NCI-H1417 treated with DMSO at 0.1 percent for 48 hours (cell line): Measurements from ENCODE around the gene ELMO2.

ENCODE experiments used
- DNase-seq: peaks from one replicate; lab custom pipeline; 2025; lab: John Stamatoyannopoulos, UW

ELMO2 gene

DNA sequence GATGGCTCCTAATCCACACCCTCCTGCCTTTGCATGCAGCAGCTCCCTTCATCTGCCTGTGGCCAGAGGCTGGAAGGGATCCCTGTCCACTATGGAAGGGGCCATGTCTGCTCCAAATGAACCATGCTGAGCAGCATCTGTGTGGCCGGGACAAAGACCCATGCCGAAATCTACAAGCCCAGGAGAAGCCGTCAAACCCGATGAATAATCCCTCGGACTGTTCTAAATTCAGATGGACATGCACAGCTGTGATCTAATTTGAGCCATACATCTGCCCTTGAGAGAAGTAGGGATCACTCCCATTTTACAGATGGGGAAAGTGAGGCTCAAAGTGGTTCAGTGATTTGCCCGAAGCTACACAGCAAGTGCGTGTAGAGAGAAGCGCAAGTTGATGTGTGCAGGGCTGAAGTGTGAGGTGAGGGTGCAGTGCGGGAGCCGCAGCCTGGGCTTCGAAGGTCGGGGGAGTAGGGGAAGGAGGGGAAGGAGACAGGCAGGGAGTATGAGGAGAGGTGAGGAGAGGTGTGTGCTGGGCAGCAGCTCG is 75.5 kb downstream of the ELMO2 start:
- no peak for DNase-seq

DNA sequence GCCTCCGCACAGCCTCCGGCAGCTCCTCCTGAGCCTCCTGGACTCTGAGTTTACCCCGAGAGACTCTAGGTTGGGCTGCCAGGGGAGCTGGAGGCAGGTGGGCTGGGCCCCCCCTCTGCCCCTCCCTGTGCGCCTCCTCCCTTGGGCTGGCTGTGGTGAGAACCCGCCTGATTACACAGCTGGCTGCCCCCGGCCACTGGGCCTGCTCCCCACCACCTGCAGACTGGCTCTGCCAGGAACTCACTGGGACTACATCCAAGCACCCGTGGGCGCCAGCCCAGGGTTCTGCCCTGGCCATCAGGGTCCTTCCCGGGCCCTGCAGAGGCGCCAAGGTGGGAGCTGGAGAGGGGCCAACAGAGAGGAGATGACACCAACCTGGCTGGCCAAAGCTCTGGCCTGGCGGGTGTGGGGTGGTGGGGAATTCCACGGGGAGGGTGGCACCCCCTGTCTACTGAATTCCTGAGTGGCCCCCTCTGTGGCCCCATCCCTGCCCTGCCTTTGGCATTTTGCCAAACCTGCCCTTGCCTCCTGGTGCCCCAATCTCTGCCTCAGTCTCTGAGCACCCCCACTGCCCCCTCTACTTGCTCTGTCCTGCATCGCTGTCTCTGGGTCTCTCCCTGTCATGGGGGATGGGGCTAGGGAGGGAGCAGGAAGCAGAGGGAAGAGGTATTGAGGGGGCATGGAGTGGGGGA is 76.2 kb downstream of the ELMO2 start:
- no peak for DNase-seq

DNA sequence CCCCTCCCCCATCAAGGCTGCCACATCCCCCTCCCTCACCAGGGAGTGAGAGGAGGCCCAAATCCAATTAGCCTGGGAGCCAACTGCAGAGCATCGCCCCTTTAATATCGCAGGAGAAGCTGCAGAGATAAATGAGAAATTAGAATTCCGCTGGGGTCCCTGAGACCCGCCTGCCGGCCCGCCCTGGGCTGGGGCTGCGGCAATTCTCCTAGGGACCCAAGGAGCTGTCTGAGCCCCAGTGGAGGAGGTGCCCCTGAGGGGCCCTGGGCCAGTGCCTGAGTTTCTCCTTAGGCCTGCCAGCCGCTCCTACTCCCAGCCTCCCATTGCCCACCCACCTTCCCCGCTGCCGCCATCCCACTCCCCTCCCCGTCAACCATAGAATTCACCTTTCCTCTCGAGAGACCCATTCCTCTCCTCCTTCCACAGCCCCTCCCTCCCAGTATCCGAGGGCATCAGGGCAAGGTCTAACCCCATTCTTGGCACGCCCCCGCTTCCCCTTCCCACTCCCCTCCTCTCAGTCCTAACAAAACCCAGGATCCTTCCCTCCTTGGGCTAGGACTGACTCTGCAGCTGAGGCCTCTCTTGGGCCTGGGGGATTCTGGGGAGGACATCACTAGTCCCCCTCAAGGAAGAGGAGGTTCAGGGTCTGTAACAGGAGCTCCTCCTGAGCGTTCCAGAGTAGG is 78.1 kb downstream of the ELMO2 start:
- DNase-seq: no peak

DNA sequence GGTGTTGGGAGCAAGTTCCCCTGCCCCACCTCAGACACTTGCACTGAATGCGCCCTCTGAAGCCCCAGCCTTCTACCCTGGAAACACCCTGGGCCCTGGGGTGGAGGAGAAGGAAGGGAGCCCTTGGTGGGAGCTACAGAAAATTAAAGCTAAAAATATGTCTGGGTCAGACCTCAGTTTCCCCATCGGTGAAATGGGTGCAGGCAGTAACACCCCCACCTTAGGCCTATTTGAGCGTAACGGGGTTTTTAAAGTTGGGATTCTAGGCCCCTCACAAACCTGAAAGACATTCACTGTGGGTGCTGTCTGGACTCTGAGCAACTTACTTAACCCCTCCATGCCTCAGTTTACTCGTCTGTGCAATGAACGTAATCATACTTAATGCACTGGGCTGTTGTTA is 78.9 kb downstream of the ELMO2 start:
- no peak for DNase-seq

GRCh38 chr20:46325789-46326188 is 80.6 kb downstream of the ELMO2 start:
- DNase-seq: no peak

DNA sequence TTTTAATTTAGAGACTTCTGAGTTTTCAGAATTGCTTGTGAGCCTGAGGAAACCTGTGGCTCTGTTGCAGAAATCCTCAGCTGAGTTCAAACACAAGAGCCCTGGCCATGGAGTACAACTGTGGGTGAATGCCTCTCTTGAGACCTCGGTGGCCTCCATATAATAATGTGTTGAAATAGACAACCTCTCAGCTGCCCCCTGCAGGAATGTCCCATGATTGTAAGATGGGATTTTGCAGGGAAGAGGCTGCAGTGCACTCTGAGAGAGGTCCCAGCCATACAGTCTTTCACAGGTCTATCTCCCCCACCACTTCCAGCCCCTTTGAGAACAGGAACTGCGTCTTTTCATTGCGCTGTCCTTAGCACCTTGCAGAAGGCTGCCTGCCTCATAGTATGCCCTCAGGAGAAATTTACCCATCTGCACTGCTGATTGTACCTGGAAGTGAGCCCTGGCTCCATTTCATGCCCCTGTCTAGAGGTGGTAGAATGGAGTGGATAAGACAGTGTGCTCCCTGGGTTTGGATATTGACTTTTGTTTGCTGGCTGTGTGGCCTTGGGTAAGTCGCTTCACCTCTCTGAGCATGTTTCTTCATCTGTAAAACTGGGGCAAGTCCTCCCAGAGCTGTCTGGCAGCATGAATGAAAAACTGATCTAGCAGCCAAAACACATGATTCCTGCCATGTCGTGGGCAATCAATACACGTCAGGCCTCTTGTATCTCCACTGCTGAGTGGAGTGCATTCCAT is 81.3 kb downstream of the ELMO2 start:
- no peak for DNase-seq

DNA sequence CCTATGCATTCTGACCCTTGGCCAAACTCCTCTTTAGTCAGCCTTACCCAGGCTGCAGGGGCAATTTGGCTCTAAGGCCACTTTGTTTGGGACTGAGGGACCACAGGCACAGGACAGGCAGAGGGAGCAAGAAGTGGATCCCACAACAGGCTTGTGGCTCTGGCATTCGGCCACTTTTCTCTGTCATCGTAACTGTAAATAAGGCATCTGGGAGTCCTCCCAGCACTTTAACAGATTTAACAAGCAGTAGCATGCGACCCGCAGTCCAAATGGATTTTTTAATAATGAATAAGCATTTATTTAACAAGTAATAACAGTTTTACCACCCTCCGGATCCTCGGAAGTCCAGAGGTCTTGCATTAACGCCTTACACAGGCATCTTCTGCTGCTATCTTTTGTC is 82.0 kb downstream of the ELMO2 start:
- DNase-seq: no peak

DNA sequence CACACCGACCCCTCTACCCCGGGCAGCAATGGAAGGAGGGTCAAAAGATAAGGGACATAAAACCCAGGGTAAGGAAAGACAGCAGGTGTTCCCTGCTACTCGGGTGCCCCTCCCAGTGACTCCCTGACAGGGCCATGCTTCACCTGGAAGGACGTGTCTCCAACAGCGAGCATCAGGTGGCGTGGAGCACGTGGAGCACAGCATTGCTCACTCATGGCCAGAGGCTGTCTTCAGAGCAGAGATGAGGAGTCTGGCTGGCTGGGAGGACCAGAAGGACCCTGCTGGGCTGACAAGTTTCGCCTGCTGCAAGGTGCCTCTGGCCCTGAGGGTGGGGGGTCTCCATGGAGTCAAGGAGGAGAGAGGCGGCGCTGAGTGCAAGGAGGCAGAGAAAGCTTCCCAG is 82.9 kb downstream of the ELMO2 start:
- no peak for DNase-seq

DNA sequence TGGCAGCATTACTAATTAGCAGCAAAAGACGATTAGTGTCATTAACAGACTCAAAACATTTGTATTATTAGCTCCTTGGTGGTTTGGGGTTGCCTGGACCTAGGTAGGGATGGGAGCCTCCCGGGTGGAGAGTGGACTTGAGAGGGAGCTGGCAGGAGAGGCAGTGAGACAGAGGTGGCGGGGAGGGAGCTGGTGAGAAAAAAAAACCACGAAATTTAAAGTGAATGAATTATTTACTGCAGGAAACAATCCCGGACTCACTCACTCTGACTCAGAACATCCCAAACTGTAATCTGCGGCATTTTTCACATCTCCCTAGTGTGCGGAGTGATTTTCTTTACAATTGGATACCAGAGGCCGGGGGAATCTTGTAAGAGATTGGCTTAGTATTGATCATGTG is 83.8 kb downstream of the ELMO2 start:
- DNase-seq: no peak

DNA sequence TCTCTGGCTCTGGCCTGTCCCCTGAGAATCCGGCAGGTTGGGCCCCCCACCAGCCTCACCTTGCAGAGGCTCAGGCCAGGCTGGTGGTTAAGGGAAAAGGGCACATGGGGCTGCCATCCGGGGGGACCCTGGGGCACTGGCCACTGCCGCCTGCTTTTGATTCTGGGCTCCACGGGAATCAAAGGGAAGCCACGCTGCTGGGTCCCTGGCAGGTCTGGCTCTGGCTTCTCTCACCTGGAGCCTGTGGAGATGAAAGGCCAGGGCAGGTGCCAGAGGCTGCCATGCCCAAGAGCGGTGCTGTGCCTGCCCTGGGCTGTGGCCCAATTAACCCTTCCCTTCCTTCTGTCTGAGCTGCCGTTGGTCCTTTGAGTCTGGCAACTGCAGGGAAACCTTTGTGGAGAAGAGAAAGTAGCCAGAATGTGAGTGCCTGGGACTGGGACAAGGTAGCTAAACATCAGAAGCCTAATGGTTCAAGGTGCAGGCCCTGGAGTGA is 88.7 kb downstream of the ELMO2 start:
- DNase-seq: no peak

GRCh38 chr20:46316984-46317684 is 89.3 kb downstream of the ELMO2 start:
- DNase-seq: peak; percentile 88
